ENCODE results near the gene CSMD2. TPM values are rescaled to one million over a fixed set of nuclear protein-coding genes. Genes with fewer than 3 reads are reported as not detected.

Gene CSMD2
- total RNA-seq, 1 experiment from 2014 or later: not detected

GRCh38 chr1:33709174-33709782 lies 455.8 kb downstream of the CSMD2 start:
- DNase-seq (ENCODE audit: extremely low read depth, low read depth): no peak

GRCh38 chr1:33706634-33707255 lies 458.3 kb downstream of the CSMD2 start:
- DNase-seq (ENCODE audit: extremely low read depth, low read depth): no peak

- DNase-seq (ENCODE audit: extremely low read depth, low read depth): no peak
Measured at GRCh38 chr1:33703464-33703863, 461.6 kb downstream of the CSMD2 start.

GRCh38 chr1:33698361-33699035 lies 466.5 kb downstream of the CSMD2 start:
- no peak for DNase-seq (ENCODE audit: extremely low read depth, low read depth)

DNA sequence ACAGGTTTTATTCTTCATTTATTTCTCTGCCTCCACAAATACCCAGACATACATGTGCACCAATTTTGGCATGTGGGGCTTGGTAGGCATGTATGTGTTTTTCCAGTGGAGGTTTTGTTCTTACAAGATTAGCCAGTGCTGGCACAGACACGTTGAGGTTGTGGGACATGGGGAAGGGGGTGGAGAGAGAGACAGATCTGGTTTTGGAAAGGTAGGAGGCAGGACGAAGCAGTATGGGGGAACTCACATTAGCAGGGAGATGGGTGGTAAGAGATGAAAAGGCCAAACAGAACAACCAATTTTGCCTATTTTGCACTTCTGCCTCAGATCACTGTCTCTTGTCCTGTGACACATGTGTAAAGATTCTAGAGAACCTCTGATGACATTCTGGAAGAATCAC lies 467.2 kb downstream of the CSMD2 start:
- DNase-seq (ENCODE audit: extremely low read depth, low read depth): no peak

DNA sequence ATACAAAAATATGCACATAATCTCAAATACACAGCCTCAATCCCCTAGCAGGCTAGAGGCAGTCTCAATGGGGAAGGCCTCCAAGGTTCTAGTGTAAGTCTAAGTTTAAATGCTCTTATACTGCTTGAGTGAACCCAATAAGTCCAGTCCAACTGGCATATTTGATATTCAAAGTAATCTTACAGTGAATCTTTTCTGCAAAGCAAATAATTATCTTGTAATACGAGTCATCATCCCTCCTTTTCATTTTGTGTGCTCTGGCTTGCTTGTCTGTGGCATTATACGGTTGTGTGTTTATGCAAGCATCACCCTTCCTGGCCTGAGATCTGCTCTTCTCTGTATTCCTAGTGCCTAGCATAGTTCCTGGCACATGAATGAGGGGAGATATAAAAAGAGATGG lies 468.1 kb downstream of the CSMD2 start:
- no peak for DNase-seq (ENCODE audit: extremely low read depth, low read depth)

DNA sequence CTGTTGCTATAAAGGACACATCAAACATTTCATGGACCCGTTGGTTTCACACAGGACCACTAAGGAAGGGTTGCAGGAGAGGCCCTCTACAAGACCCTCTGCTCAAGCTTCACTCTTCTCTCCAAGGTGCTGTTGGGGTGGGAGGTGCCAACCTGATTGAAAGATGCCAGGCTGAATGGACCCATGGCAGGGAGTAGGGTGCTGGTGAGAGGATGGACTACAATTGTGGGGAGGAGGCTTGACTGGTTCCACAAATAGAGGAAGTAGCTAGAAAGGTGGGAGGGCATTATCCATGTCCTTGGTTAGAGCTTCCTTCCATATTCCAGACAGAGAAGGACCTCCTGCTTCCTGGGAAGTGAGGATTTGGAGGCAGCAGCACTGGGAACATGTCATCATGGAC lies 468.7 kb downstream of the CSMD2 start:
- DNase-seq (ENCODE audit: extremely low read depth, low read depth): no peak

GRCh38 chr1:33692206-33693188 lies 472.5 kb downstream of the CSMD2 start:
- DNase-seq (ENCODE audit: extremely low read depth, low read depth): no peak

GRCh38 chr1:33687000-33687399 lies 478.0 kb downstream of the CSMD2 start:
- no peak for DNase-seq (ENCODE audit: extremely low read depth, low read depth)

GRCh38 chr1:33686551-33686950 lies 478.5 kb downstream of the CSMD2 start:
- no peak for DNase-seq (ENCODE audit: extremely low read depth, low read depth)

GRCh38 chr1:33685256-33685655 lies 479.8 kb downstream of the CSMD2 start:
- DNase-seq (ENCODE audit: extremely low read depth, low read depth): no peak

DNA sequence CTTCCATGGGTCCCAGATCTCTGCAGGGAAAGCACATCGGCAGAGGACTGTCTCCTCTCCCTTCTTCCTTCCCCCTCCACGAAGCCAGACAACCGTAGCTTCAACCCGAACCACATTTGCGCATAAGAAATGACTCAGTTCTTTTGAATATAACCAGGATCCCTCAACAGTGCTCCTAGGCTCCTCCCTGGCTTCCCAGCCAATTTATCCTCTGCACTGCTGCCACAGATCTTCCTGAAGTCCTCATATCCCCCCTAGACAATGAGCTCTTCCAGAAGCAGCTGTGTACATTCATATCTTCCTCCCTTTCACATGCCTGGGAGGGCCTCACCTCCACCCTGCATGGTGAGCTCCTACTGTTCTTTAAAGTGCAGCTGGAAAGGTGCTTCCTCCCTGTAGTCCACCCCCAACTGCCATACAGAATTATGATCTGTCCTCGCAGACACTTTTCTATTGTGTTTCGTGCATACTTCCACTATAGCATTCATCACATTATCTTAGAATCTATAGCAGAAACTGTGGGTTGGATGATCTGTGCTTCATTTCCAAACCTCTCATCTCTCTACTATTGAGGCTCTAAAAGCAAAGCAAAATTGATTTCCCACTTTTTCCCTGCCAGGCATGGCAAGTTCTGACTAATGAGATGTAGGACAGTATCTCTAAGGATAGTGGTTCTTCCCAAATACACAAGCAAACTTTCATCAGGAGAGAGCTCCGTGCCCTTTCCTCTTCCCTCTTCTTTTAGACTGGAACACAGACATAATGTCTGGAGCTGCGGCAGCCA lies 480.4 kb downstream of the CSMD2 start:
- DNase-seq (ENCODE audit: extremely low read depth, low read depth): no peak

DNA sequence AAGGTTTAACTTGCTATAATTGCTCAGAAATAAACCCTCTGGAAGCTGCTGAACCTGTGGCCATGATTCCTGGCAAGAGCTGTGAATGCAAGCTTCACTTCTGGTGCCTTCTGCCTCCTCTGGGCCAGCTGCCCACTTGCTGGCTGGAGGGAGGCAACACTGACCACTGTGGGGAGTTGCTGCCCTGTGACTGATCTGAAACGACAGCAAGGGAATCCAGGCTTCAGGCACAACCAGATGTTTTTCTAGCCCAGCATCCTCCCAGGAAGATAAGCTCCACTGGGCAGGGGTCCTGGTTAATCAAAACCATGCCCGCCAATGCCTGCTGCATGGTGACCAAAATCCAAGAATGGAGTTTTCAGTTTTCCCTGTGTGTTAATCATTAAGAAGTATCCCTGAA lies 481.1 kb downstream of the CSMD2 start:
- no peak for DNase-seq (ENCODE audit: extremely low read depth, low read depth)

- no peak for DNase-seq (ENCODE audit: extremely low read depth, low read depth)
Measured at GRCh38 chr1:33682371-33682770, 482.7 kb downstream of the CSMD2 start.

DNA sequence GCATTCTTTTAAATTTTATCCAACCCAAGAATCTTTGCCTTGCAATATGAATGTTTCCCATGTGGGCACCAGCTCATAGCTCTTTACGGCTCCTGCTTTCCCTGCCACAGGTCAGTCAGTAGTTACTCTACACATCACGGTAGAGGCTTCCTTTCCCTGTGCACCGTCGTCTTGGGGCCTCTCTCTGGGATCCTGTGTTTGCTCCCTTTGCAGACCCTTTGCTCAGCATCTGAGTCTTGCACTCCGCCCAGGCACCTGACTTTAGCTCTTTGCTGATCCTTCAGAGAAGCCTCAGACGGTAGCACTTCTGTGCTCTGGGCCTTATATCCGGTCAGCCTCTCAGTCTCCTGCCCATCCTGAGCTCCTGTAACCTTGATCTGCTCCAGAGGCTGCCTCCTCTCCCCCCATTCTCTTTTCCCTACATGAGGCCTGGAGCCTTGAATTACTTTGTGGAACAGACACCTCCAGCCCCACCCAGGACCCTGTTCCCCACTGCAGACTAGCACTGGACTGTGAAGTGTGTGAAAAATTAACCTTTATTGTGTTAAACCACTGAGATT lies 484.7 kb downstream of the CSMD2 start:
- DNase-seq (ENCODE audit: extremely low read depth, low read depth): no peak

GRCh38 chr1:33670567-33670966 lies 494.5 kb downstream of the CSMD2 start:
- no peak for DNase-seq (ENCODE audit: extremely low read depth, low read depth)

GRCh38 chr1:33668695-33669094 lies 496.3 kb downstream of the CSMD2 start:
- DNase-seq (ENCODE audit: extremely low read depth, low read depth): no peak

DNA sequence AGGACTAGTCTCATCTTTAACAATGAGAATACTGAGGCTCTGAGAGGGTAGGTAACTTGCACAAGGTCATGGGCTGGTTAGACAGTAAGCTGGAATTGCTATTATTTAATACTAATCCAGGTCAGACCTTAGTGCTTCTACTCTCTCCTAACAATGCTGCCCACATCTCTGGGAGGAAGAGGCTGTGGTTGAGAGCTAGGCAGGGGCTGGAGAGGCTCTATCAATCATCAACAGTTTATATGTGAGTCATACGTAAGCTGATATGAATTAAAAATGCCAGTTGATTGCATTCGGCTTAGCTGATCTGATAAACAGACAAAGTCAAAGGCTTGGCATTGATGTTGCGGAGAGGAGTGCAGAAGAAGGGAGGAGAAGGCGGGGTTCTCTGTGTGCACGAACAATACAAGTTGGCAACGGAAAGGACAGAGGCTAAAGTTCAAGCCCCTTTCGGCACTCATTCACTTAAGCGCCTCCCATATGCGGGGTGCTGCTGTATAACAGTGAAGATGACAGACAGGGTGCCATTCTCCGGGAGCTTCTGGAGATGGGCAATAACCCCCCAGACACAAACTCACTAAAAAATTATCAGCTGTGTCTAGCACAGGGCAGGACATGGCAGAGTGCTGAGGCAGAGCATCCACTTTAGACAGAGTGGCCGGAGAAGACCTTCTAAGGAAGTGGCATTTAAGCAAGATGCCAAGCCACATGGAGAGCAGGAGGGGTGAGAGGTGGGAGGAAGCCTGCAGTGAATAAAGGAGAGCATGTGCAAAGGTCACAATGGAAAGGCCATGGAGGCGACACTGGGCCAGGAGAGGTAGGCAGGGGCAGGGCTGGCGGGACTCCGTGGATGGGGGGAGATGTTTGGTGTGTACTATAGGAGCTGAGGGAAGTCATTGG lies 497.4 kb downstream of the CSMD2 start:
- DNase-seq (ENCODE audit: extremely low read depth, low read depth): no peak

DNA sequence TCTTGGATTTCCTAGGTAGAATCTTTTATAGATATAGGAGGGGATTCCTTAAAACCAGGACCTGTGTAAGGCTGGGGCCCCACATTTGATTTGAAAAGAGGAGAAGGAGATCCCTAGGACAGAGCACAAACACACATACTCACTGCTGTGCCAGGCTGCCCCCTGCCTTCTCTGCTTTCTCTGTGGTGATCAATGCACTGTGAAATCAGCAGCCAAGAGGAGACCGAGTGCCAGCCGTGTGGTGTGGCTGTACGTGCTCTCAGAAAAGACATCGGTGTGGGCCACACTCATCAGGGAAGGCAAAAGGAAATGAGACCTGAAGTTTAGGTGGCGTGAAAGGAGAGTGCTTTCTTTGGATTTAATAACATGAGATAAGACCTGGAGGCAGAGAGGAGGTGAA lies 498.4 kb downstream of the CSMD2 start:
- no peak for DNase-seq (ENCODE audit: extremely low read depth, low read depth)

Data from NCI-H460 (cell line).